Endothelial cell of umbilical vein (primary cell): ENCODE results near the gene NTF3. TPM values are rescaled to one million over a fixed set of nuclear protein-coding genes. Genes with fewer than 3 reads are reported as not detected.

Experiments used
- BruUV-seq: library from RNA; stranded (reverse); fragments of 400-500 nt; replicated peaks from 2 replicates; lab custom pipeline; 2021; lab: Mats Ljungman, UMichigan
- CTCF ChIA-PET: fragments of 300-600, 350-600 bp; sonication (Branson Sonifier 250); formaldehyde crosslinking; loops from one replicate; lab custom pipeline; 2021; ENCODE audit warnings: antibody characterized with exemption, inconsistent platforms; lab: Charles Lee
- POLR2A ChIA-PET: fragments of 300-600, 350-600 bp; sonication (Branson Sonifier 250); formaldehyde crosslinking; loops from one replicate; lab custom pipeline; 2021; ENCODE audit warnings: antibody characterized with exemption, inconsistent platforms; lab: Charles Lee
- DNase-seq: peaks from one replicate; pipeline ENCODE4 v3.0.0-alpha.2; 2011; ENCODE audit warnings: low read depth, low spot score
- FAIRE-seq: peaks from 2 replicates; lab custom pipeline; 2011; peaks lifted over from hg19 to GRCh38; lab: Jason Lieb, UNC
- H2AFZ ChIP-seq: 2 replicates; pipeline ENCODE4 v1.6.0; 2012; ENCODE audit warnings: low read depth, low read length, control low read depth, inconsistent platforms
- H3K27ac ChIP-seq: 2 replicates; pipeline ENCODE4 v1.5.1; 2011; ENCODE audit warnings: low read depth, mild to moderate bottlenecking, control low read depth, low read length, moderate library complexity; ENCODE audit not compliant: insufficient read depth
- H3K27me3 ChIP-seq, 2 experiments: 2 replicates each; pipeline versions ENCODE4 v1.6.0 to v1.6.1; 2011; ENCODE audit warnings: low read length in 2 of 2, mixed read lengths in 1 of 2; ENCODE audit not compliant: control insufficient read depth in 2 of 2, insufficient read depth in 2 of 2
- H3K36me3 ChIP-seq, 2 experiments: 2 replicates in 1 of 2; 3 replicates in 1 of 2; pipeline ENCODE4 v1.5.1; 2011; ENCODE audit warnings: low read length in 2 of 2, mild to moderate bottlenecking in 1 of 2, moderate library complexity in 1 of 2; ENCODE audit not compliant: control insufficient read depth in 2 of 2, insufficient read depth in 2 of 2; ENCODE audit errors: extremely low read depth in 1 of 2
- H3K4me1 ChIP-seq: 3 replicates; pipeline ENCODE4 v1.5.1; 2011; ENCODE audit warnings: mild to moderate bottlenecking, low read length; ENCODE audit not compliant: control insufficient read depth, insufficient read depth; ENCODE audit errors: extremely low read depth
- H3K4me2 ChIP-seq: 2 replicates; pipeline ENCODE4 v1.6.1; 2011; ENCODE audit warnings: low read length, control low read depth, mixed read lengths; ENCODE audit not compliant: insufficient read depth
- H3K4me3 ChIP-seq, 3 experiments: fragments of 200-600 bp in 1 of 3; sonication (generic), shearing (Covaris generic) in 1 of 3; replicated peaks in 1 of 3; 2 replicates each; pipeline ENCODE4 v1.5.1; 2011 to 2016; ENCODE audit warnings: control low read depth in 3 of 3, low read length in 3 of 3, mild to moderate bottlenecking in 2 of 3, inconsistent platforms in 1 of 3, low read depth in 1 of 3, moderate library complexity in 1 of 3; ENCODE audit not compliant: insufficient read depth in 1 of 3
- H3K79me2 ChIP-seq: 2 replicates; pipeline ENCODE4 v1.6.0; 2012; ENCODE audit warnings: low read length, inconsistent platforms; ENCODE audit not compliant: control insufficient read depth, insufficient read depth
- H3K9ac ChIP-seq: replicated peaks from 2 replicates; pipeline ENCODE3; 2011; ENCODE audit warnings: low read length, control low read depth; ENCODE audit not compliant: insufficient read depth; ENCODE audit errors: extremely low read depth
- H3K9me1 ChIP-seq: replicated peaks from 3 replicates; pipeline ENCODE4 v1.6.0; 2011; ENCODE audit warnings: mild to moderate bottlenecking, low read length; ENCODE audit not compliant: control insufficient read depth, insufficient read depth; ENCODE audit errors: extremely low read depth
- H3K9me3 ChIP-seq: replicated peaks from 2 replicates; pipeline ENCODE4 v1.5.1; 2012; ENCODE audit warnings: low read length, inconsistent platforms; ENCODE audit not compliant: control insufficient read depth, insufficient read depth
- H4K20me1 ChIP-seq: replicated peaks from 2 replicates; pipeline ENCODE3; 2011; ENCODE audit warnings: mild to moderate bottlenecking, low read length; ENCODE audit not compliant: control insufficient read depth, insufficient read depth; ENCODE audit errors: extremely low read depth
- EZH2 ChIP-seq: IDR thresholded peaks from 2 replicates; pipeline ENCODE4 v1.6.1; 2012; ENCODE audit warnings: borderline replicate concordance, low read depth, mild to moderate bottlenecking, moderate library complexity, low read length, inconsistent platforms; ENCODE audit not compliant: severe bottlenecking
- FOS ChIP-seq: IDR thresholded peaks from 2 replicates; pipeline ENCODE4 v1.6.1; 2011; ENCODE audit warnings: mild to moderate bottlenecking, low read length, moderate library complexity, borderline replicate concordance; ENCODE audit not compliant: insufficient read depth
- GATA2 ChIP-seq: IDR thresholded peaks from 2 replicates; pipeline ENCODE4 v1.7.0; 2011; ENCODE audit warnings: low read depth, mild to moderate bottlenecking, moderate library complexity, mixed read lengths, low read length; ENCODE audit not compliant: insufficient read length, insufficient read depth
- JUN ChIP-seq: IDR thresholded peaks from 2 replicates; pipeline ENCODE4 v1.6.1; 2011; ENCODE audit warnings: borderline replicate concordance, low read depth; ENCODE audit not compliant: insufficient read length, insufficient read depth
- MAX ChIP-seq: IDR thresholded peaks from 2 replicates; pipeline ENCODE4 v1.6.1; 2011; ENCODE audit not compliant: insufficient read depth, insufficient read length
- MYC ChIP-seq: IDR thresholded peaks from one replicate; pipeline ENCODE4 v1.6.1; 2011; ENCODE audit warnings: mild to moderate bottlenecking, low read depth, low read length
- POLR2A ChIP-seq: IDR thresholded peaks from 2 replicates; pipeline ENCODE4 v1.6.1; 2012; ENCODE audit warnings: low read depth, mild to moderate bottlenecking, control low read depth, low read length
- POLR2AphosphoS5 ChIP-seq: IDR thresholded peaks from 2 replicates; pipeline ENCODE4 v1.6.1; 2012; ENCODE audit warnings: low read depth, mild to moderate bottlenecking, control low read depth, low read length, moderate library complexity; ENCODE audit not compliant: insufficient read depth
- dilution Hi-C: fragments of 300-500 bp; cut with MboI; formaldehyde crosslinking; loops from one replicate; pipeline ENCODE4 v1.15.0; 2019; ENCODE audit warnings: low sequenced_read_pairs; ENCODE audit not compliant: extremely low pct_ligation_motif_present
- intact Hi-C: fragments of 100-400 bp; cut with micrococcal nuclease; formaldehyde crosslinking; loops from one replicate; pipeline ENCODE4 v1.10.0; 2022
- polyA plus RNA-seq, 4 experiments: library from polyadenylated mRNA; depleted of rRNA in 3 of 4; stranded (reverse) in 3 of 4; unstranded in 1 of 4; fragments of >200 nt; gene quantifications; 2 replicates each; pipeline versions ENCODE4 v1.2.1 to v1.2.3, GENCODE V29; 2011 to 2012; ENCODE audit warnings: missing spikeins in 1 of 4
- total RNA-seq: library from RNA; stranded (reverse); gene quantifications from 2 replicates; pipeline ENCODE4 v1.2.3, GENCODE V29; 2021
- TF ChIP-seq, protein P1 (sequence below), 2 donors: IDR thresholded peaks; 1 replicate in 1 of 2; 2 replicates in 1 of 2; pipeline ENCODE4 v1.5.1; 2011; ENCODE audit warnings: low read length in 2 of 2, mild to moderate bottlenecking in 2 of 2, moderate library complexity in 2 of 2, control low read depth in 1 of 2, inconsistent platforms in 1 of 2, low read depth in 1 of 2; ENCODE audit not compliant: insufficient read depth in 1 of 2; ENCODE audit errors: extremely low read depth in 1 of 2

NTF3 gene
- total and polyA plus RNA-seq, 2 donors (not counting 3 experiments of a cell fraction or from before 2014, with no cell fraction given), result not detected

- no TSS peak for BruUV-seq
- Histone ChIP-seq H3K9ac (no peak overlapping the region), H3K79me2 (no peaks in the 10 kb centered on the region), H3K36me3 (no peaks in the 10 kb centered on the region), H3K27me3 (peaks cover 0 to 21% of the 10 kb centered on the region in 2 experiments), H3K9me1 (no peaks in the 10 kb centered on the region), H3K4me1 (no peaks in the 10 kb centered on the region), H3K4me2 (no peak overlapping the region), H3K9me3 (no peaks in the 10 kb centered on the region), H3K27ac (no peak overlapping the region), H2AFZ (no peak overlapping the region), H3K4me3 (no peak overlapping the region), H4K20me1 (no peaks in the 10 kb centered on the region)
- DNase-seq (no peak), FAIRE-seq (no peak)
- ChIA-PET POLR2A (no interaction called here), CTCF (interaction anchor here (1.0 kb wide), 1 partner anchor 336 kb away, joined by 3 read pairs; no protein-coding TSS in a partner anchor)
- TF ChIP-seq MAX, result no peak
- no peak for TF ChIP-seq EZH2
- no peak for TF ChIP-seq FOS
- no peak for TF ChIP-seq GATA2
- no peak for TF ChIP-seq JUN
- no peak for TF ChIP-seq POLR2AphosphoS5
- TF ChIP-seq POLR2A, result no peak
- TF ChIP-seq MYC, result no peak
- TF ChIP-seq, protein P1, sequence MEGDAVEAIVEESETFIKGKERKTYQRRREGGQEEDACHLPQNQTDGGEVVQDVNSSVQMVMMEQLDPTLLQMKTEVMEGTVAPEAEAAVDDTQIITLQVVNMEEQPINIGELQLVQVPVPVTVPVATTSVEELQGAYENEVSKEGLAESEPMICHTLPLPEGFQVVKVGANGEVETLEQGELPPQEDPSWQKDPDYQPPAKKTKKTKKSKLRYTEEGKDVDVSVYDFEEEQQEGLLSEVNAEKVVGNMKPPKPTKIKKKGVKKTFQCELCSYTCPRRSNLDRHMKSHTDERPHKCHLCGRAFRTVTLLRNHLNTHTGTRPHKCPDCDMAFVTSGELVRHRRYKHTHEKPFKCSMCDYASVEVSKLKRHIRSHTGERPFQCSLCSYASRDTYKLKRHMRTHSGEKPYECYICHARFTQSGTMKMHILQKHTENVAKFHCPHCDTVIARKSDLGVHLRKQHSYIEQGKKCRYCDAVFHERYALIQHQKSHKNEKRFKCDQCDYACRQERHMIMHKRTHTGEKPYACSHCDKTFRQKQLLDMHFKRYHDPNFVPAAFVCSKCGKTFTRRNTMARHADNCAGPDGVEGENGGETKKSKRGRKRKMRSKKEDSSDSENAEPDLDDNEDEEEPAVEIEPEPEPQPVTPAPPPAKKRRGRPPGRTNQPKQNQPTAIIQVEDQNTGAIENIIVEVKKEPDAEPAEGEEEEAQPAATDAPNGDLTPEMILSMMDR (IDR thresholded peaks at IDR 0.05; ENCODE audit: extremely low read depth in 1 of 2, insufficient read depth in 1 of 2, low read depth in 1 of 2, low read length in 2 of 2), result no peak
- dilution Hi-C loops, result no loop called here
- intact Hi-C loops, result no loop called here
Measured at GRCh38 chr12:5409619-5410018, 22.3 kb upstream of the NTF3 start.
